HEK293 (cell line): Measurements from ENCODE around the gene CAB39L.

Source experiments
- CTCF ChIP-seq: fragments of 450-650 bp; formaldehyde crosslinking; IDR thresholded peaks from 2 replicates; pipeline ENCODE4 v1.5.1; 2016; ENCODE audit warnings: missing biosample characterization, missing genetic modification characterization
- KLF1 ChIP-seq: fragments of 450-650 bp; formaldehyde crosslinking; IDR thresholded peaks from 2 replicates; pipeline ENCODE4 v1.5.1; 2016; ENCODE audit warnings: missing biosample characterization, missing genetic modification characterization
- KLF7 ChIP-seq: fragments of 450-650 bp; formaldehyde crosslinking; IDR thresholded peaks from 2 replicates; pipeline ENCODE4 v1.5.1; 2016; ENCODE audit warnings: missing biosample characterization, missing genetic modification characterization, borderline replicate concordance
- REST ChIP-seq: fragments of 450-650 bp; formaldehyde crosslinking; IDR thresholded peaks from 2 replicates; pipeline ENCODE4 v1.5.1; 2016; ENCODE audit warnings: missing biosample characterization, missing genetic modification characterization
- TCF7L2 ChIP-seq: IDR thresholded peaks from 2 replicates; pipeline ENCODE4 v1.6.1; 2011; ENCODE audit warnings: low read depth, mild to moderate bottlenecking, inconsistent platforms, low read length, moderate library complexity, borderline replicate concordance
- TRIM28 ChIP-seq: IDR thresholded peaks from 2 replicates; pipeline ENCODE4 v1.6.1; 2011; ENCODE audit warnings: low read length, control low read depth, borderline replicate concordance
- ZBTB49 ChIP-seq: fragments of 450-650 bp; formaldehyde crosslinking; IDR thresholded peaks from 2 replicates; pipeline ENCODE4 v1.5.1; 2016; ENCODE audit warnings: missing biosample characterization, missing genetic modification characterization, low read depth
- ZNF133 ChIP-seq: fragments of 450-650 bp; formaldehyde crosslinking; IDR thresholded peaks from 2 replicates; pipeline ENCODE4 v1.5.1; 2016; ENCODE audit warnings: missing biosample characterization, missing genetic modification characterization
- ZNF18 ChIP-seq: fragments of 450-650 bp; formaldehyde crosslinking; IDR thresholded peaks from 2 replicates; pipeline ENCODE4 v1.5.1; 2016; ENCODE audit warnings: missing biosample characterization, missing genetic modification characterization
- ZNF19 ChIP-seq: fragments of 450-650 bp; formaldehyde crosslinking; IDR thresholded peaks from 2 replicates; pipeline ENCODE4; 2016; ENCODE audit warnings: missing biosample characterization, missing genetic modification characterization, low read depth
- ZNF24 ChIP-seq: fragments of 450-650 bp; formaldehyde crosslinking; IDR thresholded peaks from 2 replicates; pipeline ENCODE4 v1.5.1; 2016; ENCODE audit warnings: missing biosample characterization, missing genetic modification characterization
- ZNF274 ChIP-seq, 2 experiments: fragments of 200-500 bp in 1 of 2; fragments of 450-650 bp in 1 of 2; sonication (Bioruptor generic) in 1 of 2; formaldehyde crosslinking in 1 of 2; IDR thresholded peaks; 2 replicates each; pipeline versions ENCODE4 v1.5.1 to v1.6.1; 2014 to 2016; ENCODE audit warnings: borderline replicate concordance in 1 of 2, inconsistent platforms in 1 of 2, low read length in 1 of 2, missing biosample characterization in 1 of 2, missing genetic modification characterization in 1 of 2
- ZNF621 ChIP-seq: fragments of 450-650 bp; formaldehyde crosslinking; IDR thresholded peaks from 2 replicates; pipeline ENCODE4 v1.5.1; 2017; ENCODE audit warnings: missing biosample characterization, missing genetic modification characterization

GRCh38 chr13:49305792-49306425 lies 138.0 kb downstream of the CAB39L start:
- TF ChIP-seq CTCF, result no peak
- TF ChIP-seq REST (tag by site-specific recombination), result no peak
- no peak for TF ChIP-seq ZBTB49 (tag by site-specific recombination)
- no peak for TF ChIP-seq KLF1 (tag by site-specific recombination)
- TF ChIP-seq KLF7 (tag by site-specific recombination), result no peak
- TF ChIP-seq ZNF133 (tag by site-specific recombination), result no peak
- no peak for TF ChIP-seq ZNF274 (IDR thresholded peaks at IDR 0.05; ENCODE audit: low read length)
- no peak for TF ChIP-seq ZNF274 (tag by site-specific recombination; IDR thresholded peaks at IDR 0.05; ENCODE audit: borderline replicate concordance)
- TF ChIP-seq ZNF19 (tag by site-specific recombination), result no peak
- no peak for TF ChIP-seq ZNF621 (tag by site-specific recombination)
- TF ChIP-seq ZNF24, result no peak
- TF ChIP-seq TRIM28, result no peak
- TF ChIP-seq TCF7L2, result no peak
- no peak for TF ChIP-seq ZNF18 (tag by site-specific recombination)
